Measurements from ENCODE around the gene PNPLA6.
"Not testable (repeated sequence)": the region's sequence is repeated elsewhere in the genome, so short reads cannot be mapped to it uniquely, and the experiment has no call there.

PNPLA6 gene

DNA sequence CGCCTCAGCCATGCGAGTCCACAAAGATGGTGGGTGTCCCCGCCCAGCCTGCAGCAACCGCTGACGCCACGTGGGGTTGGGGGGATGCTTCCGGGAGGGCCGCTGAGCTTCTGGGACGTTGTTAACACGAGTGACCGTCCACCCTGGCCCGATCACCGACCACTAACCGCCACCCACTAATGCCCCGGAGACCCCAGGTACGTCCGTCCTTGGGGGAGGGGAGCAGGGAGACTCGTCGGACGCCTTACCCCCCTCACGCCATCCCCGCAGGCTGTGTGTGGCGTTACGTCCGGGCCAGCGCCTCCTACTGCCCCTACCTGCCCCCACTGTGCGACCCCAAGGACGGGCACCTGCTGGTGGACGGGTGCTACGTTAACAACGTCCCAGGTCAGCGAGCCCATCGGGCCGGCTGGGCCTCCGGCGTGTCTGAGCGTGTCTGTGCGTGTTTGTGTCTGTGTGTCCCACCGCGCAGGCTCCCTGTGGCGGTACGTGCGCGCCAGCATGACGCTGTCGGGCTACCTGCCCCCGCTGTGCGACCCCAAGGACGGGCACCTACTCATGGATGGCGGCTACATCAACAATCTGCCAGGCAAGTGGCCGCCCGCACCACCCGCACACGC, 21.3 kb downstream of the PNPLA6 start:
- no peak for DNase-seq

DNA sequence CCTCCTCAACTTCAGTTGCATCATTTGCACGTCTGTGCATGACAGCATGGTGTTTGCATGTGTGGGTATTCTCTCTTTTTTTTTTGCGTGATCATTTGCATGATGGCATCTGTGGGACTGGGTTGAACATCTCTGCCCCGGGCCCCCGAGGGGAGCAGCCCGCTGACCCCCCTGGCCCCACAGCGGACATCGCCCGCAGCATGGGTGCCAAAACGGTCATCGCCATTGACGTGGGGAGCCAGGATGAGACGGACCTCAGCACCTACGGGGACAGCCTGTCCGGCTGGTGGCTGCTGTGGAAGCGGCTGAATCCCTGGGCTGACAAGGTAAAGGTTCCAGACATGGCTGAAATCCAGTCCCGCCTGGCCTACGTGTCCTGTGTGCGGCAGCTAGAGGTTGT, 23.1 kb downstream of the PNPLA6 start:
- DNase-seq = no peak

DNA sequence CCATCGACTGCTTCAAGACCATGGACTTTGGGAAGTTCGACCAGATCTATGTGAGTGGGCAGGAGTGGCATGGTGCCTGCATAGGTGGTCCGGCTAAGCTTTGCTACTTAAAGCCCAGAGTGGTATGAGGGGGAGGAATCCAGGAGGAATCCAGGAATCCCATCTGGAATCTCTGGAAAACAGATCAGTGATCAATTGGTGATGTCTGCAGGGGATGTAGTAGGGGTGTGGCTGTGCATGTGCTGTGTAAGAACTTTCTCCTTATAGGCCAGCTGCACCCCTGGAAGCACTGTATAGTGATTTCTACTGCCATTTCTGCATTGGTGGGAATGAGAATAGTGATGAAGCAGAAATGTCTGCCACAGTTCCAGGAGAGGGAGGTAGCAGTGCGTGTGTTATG, 23.6 kb downstream of the PNPLA6 start:
- DNase-seq = no peak

DNA sequence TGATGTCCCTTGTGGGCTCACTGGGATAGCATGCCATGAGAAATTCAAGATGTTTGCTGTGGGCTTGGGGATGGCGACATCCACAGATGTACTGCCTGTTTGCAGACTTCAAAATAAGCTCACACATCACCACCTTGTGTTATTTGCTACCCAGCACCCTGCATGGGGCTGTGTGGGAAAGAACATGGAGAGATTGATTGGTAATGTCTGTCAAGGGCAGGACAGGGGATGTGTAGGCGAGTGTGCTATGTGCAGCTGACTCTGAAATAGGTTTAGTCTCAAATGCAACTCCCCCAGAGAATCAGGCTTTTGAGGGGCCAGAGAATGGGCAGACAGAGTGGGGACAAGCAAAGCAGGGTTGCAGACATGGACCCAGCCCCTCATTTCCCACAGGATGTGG, 24.7 kb downstream of the PNPLA6 start:
- no peak for DNase-seq

DNA sequence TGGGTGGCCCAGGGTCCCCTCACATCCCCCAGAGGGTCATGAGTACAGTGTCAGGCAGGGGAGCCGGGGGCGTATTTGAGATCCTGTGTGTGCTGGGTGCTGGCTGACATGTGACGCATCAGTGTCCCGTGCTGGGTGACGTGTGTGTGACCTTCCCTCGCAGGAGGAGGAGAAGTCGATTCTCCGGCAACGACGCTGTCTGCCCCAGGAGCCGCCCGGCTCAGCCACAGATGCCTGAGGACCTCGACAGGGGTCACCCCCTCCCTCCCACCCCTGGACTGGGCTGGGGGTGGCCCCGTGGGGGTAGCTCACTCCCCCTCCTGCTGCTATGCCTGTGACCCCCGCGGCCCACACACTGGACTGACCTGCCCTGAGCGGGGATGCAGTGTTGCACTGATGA, 25.8 kb downstream of the PNPLA6 start:
- DNase-seq = no peak

DNA sequence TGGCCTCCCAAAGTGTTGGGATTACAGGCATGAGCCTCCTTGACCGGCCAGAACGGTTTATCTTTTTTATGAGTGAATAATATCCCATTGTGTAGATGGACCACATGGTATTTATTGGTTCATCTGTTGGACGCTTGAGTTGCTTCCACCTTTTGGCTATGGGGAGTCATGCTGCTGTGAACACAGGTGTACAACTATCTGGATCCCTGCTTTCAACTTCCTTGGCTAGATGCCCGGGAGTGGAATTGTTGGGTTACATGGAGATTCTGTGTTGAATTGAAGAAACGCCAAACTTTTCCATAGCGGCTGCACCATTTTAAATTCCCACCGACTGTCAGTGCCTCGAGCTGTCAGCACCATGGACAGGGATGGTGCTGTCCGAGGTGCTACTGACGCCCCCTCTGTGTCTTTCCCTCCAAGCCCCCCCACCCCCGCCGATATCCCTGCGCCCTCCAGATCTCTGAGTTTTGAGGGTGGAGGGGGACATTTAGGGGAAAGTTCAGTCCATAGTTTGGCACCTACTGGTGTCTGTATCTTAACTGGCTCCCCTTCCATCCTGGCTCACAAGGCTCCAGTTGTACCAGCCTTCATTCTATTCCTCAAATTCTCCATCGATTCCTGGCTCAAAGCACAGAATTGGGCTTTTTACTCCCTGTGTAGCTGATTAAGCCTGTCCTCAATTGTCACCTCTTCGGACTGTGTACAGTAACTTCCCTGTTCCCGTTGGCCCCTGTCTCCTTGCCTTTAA, 27.3 kb downstream of the PNPLA6 start:
- no peak for DNase-seq

DNA sequence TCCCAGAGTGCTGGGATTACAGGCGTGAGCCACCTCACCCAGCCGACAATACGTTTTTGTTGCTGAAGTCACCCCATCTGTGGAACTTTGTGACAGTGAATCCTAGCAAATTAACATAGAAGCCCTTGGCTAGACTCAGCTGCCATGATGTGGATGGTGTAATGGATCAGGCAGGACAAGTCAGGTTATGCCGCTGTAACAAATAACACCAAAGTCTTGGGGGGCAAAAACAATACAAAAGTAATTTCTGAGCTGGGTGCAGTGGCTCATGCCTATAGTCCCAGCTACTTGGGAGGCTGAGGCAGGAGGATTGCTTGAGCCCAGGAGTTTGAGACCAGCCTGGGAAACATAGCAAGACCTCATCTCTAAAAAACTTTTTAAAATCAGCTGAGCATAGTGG, 29.3 kb downstream of the PNPLA6 start:
- no peak for DNase-seq

DNA sequence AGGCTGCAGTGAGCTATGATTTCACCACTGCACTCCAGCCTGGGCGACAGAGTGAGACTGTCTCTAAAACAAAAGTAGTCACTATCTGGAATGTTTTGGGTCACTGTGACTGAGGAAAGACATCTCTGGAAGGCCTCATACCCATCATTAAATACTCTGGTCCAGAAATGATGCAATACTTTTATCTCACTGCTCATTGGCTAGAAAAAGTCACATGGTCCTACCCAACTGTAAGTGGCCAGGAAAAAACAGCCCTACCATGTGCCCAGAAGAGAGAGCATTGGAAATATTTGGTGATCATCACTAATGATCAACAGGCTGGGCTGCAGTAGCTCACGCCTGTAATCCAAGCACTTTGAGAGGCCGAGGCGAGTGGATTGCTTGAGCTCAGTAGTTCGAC, 29.8 kb downstream of the PNPLA6 start:
- no peak for DNase-seq

DNA sequence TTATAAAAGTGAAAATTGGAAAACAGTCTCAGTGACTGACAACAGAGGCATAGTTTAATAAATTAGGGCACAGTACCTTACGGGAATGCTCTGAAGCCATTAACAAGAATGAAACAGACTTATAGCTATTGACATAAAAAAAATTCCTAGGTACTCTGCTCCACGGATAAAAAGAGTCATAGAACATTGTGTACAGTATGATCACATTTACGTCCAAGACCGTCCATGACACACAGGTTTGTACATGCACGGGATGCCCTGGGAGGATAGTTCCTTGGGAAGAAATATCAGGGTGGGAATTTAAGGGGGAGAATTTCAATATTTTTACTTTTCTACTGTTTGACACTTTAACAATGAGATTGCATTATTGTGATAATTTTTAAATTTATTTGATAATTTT, 35.2 kb downstream of the PNPLA6 start:
- DNase-seq = no peak

DNA sequence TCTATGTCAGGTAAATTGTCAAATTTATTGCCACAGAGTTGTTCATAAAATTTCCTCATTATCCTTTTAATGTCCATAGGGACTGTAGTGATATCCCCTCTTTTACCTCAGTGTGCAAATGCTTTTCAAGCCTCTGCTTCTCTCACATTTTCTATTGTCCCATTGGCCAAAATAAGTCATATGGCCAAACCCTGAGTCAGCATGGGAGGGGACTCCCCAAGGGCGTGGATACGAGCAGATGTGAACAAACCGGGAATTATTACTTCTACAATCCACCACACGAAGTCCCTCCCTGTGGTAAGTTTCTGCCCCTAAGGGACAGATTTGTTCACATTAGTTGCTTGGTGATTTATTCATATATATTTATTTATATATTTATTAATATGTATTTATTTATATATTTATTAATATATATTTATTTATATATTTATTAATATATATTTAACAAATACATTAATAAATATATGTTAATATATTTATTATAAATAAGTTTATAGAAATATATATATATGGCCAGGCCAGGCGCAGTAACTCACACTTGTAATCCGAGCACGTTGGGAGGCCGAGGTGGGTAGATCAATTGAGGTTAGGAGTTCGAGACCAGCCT, 40.0 kb downstream of the PNPLA6 start:
- no peak for DNase-seq

DNA sequence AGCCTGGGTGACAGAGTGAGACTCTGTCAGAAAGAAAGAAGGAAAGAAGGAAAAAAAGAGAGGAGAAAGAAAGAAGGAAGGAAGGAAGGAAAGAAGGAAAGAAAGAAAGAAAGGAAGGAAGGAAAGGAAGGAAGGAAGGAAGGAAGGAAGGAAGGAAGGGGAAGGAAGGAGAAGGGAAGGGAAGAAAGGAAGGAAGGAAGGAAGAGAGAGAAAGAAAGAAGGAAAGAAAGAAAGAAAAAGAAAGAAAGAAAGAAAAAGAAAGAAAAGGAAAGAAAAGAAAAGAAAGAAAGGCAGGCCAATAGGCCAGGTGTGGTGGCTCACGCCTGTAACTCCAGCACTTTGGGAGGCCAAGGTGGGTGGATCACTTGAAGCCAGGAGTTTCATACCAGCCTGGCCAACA, 41.9 kb downstream of the PNPLA6 start:
- not testable (repeated sequence) for DNase-seq

DNA sequence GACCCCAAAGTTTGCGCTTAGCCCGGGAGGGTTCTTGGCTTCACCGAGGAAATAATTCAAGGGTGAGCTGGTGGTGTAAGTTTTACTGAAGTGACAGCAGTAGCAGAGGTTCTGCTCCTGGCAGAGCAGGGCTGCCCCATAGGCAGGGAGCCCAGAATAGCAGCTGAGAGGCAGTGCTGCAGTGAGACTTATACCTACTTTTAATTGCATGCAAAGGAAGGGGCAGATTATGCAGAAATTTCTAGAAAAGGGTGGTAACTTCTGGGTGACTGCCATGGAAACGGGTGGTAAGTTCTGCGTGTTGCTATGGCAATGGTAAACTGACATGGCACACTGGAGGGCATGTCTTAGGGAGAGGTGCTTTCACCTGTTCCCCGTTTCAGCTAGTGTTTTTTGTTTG, 42.6 kb downstream of the PNPLA6 start:
- DNase-seq = no peak

DNA sequence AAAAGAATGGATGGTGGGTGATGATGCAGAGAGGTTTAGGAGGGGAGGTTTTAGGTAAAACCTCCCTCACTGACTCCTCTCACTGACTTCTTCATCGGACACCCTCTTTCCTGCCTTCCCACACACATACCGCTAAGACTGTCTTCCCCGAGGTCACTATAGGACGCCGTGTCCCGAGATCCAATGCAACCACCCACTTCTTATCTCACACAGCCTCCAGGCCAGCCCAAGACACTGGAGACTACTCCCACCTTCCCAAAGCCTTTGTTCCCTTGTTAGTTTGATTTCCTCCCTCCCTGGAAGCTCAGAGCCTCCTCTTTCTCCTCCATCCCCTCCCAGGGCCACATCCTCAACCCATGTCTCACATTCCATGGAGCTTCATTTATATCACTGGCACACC, 43.7 kb downstream of the PNPLA6 start:
- no peak for DNase-seq

DNA sequence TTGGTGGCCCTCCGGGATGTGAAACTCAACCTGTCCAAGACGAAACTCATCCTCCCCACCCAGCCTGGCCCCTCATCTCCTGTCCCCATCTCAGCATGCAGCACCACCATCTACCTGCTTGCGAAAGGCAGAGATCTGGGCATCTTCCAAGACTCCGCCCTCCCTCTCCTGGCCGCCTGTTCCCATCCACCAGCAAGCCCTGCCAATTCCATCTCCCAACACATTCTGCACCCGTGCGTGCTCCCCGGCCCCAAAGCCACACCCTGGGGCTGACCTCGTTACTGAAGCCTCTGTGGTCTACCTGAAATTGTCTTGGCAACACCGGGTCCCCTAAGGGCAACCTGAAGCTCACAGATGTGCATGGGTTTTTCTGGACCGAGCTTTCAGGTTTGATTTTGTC, 46.9 kb downstream of the PNPLA6 start:
- no peak for DNase-seq

DNA sequence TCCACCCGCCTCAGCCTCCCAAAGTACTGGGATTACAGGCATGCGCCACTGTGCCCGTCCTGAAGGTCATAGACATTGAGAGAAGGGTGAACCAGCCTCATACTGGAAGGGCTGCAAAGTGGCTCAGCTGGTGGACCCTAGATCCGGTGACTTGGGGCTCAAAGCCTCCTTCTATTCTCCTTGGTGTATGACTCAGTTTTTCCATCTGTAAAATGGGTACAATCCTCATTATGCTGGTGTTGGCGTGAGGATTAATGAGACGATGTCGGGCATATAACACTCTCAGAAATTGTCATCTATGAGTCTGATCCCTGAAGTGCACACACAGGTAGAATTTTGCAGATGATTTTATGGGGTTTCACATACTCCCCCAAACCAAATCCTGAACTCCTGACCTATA, 54.3 kb downstream of the PNPLA6 start:
- DNase-seq = no peak

DNA sequence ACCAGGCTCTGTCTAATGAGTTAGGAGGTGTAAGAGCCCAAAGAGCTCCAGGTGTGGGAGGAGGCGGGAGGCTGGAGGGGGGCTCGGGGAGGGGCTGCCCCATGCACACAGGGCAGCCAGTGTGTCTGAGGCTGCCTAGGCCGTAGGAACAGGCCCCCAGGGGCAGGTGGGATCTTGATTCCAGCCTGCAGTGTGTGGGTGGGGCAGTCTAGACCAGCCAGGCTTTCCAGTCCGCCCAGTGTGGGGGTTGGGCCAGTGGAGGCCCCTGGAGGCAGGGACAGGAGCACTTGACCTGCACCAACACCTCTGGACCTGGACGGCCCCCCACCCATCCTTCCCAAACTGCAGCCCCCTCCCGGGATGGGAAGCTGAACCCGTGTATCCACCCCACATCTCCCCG, 54.7 kb downstream of the PNPLA6 start:
- DNase-seq = no peak

DNA sequence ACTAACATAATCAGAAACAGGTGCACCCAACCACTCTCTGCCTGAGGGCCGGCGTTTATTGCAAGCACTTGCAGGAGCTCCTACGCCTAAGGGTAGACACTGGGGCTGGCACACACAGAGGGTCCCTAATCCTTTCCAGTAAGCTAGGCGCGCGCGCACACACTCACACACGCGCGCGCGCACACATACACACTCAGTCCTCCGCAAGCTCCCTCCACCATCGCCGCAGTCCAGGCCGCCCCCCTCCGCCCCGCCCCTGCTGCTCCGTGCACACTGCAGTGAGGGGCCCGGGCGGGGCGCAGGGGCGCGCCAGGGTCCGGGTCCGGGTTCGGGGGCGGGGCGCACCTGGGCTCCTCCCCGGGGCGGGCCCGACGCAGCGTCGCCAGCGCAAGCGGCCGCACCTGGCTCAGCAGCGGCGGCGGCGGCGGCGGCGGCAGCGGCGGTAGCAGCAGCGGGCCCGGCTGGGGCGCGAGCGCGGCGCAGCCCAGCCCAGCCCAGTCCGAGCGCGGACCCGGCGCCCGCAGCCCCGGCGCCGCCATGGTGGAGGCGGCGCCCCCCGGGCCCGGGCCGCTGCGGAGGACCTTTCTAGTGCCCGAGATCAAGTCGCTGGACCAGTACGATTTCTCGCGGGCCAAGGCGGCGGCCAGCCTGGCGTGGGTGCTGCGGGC, 60.1 kb downstream of the PNPLA6 start, which contains the start of gene CAMSAP3:
Gene CAMSAP3 (plus strand): TSS at position 398 of the 668 bp plus-strand sequence. CDS start 140 bp downstream, at position 538.
- peak in 1 of 2 donors; percentile 23 for DNase-seq

DNA sequence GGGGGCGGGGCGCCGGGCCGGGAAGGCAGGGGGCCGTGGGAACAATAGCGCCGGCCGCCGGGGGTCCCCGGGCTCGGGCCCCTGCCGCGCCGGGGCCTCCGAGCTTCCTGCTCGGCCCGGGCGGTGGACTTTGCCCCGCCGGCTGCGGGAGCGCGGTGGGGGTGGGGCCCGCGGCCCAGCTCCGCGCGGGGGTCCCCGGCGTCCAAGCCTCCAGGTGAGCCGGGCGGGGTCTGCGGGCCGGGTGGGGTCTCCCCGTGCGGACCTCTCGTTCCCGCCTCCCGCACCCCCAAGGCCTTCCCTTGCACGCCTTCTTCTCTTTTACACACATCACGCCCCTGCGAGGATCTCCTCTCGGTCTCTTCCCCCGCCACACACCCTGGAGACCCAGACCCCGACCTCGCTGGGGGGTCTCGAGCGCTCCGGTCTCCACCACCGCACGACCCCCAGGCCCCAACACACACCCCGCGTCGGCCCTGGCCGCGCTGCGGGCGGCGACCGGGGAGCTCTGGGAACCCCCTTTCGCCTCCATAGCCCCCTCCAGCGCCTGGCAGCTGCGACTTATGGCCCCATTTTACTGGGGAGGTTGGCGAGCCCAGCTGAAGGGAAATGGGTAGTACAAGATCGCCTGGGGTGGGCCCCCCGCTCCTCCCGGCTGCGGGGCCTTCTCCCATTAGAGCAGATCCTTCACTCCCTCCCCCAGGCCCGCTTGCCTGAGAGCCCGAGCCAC, 60.9 kb downstream of the PNPLA6 start:
- DNase-seq = no peak

DNA sequence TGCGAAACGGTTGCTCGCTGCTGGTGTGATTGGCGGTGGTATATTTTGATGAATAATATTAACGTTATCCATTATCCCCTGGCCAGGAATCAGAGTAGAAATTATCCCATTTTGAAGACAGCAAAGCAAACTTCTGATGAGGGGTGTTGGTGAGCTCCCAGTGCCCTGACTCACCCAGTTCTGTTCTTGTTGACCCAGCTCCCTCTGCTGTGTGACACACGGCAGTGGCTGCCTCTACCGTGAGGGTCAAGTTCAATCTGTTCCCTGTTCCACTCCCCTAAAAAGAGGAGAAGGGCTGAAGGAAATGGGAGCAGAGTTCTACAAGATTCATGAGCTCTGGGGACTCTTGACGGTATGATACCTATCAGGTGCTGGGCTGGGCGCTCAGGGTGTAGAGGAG, 62.2 kb downstream of the PNPLA6 start:
- no peak for DNase-seq

DNA sequence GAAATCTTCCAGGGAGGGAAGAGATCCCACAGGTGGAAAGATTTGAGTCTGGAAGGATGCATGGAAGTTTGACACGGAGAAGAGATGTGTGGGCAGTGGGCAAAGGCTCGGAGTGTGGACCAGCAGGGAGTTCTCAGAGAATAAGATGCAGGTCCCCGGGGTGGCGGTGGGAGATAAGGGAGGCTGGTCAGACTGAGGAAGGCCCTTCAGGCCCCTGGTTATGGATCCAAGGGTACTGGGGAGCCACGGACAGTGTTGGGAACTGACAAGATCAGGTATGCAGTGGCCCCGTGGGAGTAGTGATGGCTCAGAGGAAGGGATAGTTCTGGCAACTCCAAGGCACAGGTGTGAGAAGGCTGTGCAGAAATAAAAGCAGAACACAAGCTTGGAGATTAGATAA, 62.7 kb downstream of the PNPLA6 start:
- DNase-seq = no peak

DNA sequence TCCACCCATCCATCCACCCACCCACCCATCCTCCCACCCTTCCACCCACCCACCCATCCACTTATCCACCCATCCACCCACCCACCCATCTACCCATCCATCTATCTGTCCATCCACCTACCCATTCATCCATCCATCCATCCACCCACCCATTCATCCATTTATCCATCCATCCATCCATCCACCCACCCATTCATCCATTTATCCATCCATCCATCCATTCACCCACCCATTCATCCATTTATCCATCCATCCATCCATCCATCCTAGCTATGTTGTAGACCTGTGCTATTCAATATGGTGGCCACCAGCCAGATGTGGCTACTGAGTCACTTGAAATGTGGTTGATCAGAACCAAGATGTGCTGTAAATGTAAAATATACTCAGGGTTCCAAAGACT, 65.2 kb downstream of the PNPLA6 start:
- no peak for DNase-seq

DNA sequence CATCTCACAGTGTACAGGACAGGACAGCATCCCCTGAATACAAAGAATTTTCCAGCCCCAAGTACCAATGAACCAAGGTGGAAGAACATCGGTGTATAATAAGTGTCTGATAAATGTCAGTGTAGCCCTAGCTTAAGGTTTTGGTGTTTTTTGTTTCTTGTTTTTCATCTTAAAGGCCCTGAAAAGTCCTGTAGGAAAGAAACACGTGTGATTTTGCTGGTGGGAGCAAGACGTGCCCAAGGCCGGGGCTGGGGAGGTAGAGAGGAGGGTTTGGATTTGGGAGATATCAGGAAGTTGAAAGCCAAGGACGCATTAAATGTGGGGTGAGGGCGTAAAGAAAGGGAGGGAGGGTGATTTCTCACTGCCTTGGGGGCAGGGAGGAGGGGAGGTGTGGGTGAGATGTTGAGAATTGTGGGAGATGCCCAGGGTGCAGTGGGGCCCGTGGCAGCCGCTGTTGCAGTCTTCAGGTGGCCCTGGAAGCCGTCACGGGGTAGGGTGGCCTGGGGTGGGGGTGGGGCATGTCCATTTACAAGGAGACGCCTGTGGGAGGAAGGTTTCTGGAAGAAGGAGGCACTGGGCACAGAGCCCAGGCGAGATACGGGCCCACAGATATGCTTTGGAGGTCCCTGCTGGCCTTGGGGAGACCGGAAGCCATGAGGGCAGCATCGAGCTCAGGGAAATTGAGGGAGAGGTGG, 66.9 kb downstream of the PNPLA6 start:
- DNase-seq = no peak

Measured in activated CD4-positive, alpha-beta T cell treated with anti-CD3 and anti-CD28 coated beads for 4 hours (primary cell).